GM08714 (cell line): ENCODE data around the gene TIGD6.
A peak's percentile ranks its signal among the peaks of the same experiment; 100 is the strongest.

Source experiments
- H3K4me3 ChIP-seq: fragments of 200-500 bp; sonication (Bioruptor generic); 2 replicates; pipeline ENCODE4 v1.5.1; 2014; ENCODE audit warnings: mild to moderate bottlenecking, low read length, inconsistent platforms
- ZNF274 ChIP-seq: IDR thresholded peaks from 2 replicates; pipeline ENCODE4 v1.6.1; 2012; ENCODE audit warnings: mild to moderate bottlenecking, low read depth, low read length

Gene TIGD6

DNA sequence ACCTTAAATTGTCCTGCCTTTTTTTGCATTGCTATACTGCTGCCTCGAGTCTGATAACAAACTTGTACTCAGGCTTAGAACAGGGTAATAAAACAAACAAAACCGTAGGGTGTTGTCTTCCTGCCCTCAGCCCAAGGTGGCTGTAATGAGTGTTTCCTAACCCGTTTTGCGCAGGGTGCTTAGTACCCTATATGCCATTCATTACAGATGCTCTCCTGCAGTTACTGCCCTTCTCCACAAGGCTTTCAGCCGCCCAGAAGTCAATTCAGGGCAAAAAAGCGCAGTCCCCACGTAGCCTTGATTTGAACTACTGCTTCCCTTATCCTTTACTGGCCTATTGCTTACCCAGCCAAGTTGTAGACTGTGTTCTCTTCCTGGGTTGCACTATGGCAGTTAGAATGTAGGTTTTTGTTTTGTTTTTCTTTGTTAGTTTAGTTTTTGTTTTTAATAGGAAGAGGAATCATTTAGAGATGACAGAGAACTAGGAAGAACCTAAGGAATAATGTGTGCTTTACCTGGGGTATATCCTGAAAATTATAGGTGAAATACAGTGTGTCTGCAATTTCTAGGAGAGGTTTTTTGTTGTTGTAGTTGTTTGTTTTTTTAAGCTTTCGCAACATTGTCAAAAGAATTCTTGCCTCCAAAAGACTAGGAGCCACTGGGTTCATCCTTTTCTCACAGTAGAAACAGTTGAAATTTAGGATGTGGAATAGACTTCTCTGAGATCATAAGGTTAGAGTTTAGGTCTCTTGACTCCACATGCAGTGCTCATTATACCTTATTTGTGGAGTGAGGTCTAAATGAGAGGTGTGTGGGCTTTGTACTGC is 1.4 kb upstream of the TIGD6 start:
- TF ChIP-seq ZNF274, result no peak
- H3K4me3 ChIP-seq, result peak overlapping the region; percentile 97

DNA sequence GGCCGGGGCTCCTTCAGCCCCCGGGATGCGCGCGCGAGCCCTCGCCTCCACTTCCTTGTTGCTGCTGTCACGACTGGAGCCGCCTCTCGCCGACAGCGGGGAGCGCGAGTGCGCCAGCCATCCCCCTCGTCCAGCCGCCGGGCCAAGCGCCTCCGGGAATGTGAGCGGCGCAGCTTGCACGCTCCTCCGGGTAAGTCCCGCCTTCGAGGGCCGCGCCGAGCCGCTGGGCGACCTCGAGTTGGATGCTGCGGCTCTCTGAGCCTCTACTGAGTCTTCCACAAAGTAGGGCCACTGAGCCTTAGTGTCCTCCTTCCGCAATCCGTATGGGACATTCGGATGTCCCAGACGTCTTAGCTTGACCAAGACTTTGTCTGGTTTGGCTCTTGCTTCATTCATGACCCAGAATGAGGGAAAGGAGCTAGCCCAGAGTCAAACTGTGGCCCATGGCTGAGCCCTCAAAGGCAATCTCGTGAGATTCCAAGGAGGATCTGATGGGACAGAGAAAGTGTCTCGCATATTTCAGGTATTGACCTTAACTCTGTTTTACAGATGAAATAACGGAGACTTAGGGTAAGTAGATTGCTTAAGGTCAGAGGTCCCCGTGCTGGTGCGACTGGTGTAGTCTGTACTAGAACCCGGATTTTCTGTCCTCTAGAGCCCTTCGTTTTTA is 671 bp upstream of the TIGD6 start:
- no peak for TF ChIP-seq ZNF274
- peak overlapping the region; percentile 97 for H3K4me3 ChIP-seq

DNA sequence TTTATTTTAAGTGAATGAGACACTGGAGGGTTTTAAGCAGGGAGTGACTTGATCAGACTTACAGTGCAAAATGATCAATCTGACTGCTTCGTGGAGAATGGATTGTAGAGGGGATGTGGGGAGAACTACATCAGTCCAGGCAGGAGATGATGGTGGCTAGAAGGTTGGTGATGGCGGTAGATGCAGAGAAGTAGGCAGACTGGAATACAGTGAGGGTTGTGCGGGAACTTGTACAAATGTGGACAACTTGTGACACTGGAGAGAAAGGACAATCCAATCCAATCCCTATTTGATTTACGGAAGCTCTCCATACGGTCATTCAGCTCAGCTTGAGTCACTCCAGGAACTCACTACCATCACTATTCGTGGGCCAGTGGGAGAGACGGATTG is 593 bp downstream of the TIGD6 start:
- TF ChIP-seq ZNF274, result no peak

DNA sequence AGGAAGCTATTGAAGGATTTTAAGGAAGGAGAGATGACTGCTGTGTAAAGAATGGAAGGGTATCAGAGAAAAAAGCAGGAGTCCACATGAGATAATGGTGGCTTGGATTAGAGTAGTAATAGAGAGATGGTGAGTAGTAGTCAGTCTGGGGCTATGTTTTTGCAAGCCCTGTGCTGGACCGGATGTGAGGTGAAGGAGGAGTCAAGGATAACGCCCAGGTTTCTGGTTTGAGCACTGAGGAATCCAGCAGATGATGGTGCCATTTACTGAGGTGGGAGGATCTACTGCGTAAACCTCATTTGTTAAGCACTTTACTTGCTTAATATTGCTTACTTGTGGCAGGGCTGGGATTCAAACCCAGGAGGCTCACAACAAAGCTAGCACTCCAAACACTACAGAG is 1.1 kb downstream of the TIGD6 start:
- no peak for TF ChIP-seq ZNF274
- peak overlapping the region; percentile 97 for H3K4me3 ChIP-seq

More for the DNA sequence above, 593 bp downstream of the TIGD6 start:
- peak overlapping the region; percentile 97 for H3K4me3 ChIP-seq

DNA sequence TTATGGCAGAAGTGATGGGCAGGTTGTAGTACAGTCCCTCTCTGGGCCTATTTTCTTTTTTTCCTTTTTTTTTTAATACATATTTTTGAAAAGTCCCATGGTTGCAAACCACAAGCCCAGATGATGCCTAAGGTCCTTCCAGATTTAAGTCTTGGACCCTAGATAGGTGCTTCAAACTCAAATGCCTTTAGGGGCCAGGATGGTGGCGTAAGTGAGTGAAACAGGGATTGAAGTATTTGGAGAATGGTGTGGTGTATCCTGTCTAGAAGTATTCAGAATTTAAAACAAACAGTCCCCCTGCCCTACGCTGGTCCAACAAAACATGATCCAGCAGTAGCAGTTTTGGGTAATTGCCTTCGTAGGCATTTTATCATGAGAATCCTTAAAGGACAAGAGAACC is 2.2 kb downstream of the TIGD6 start:
- TF ChIP-seq ZNF274, result no peak
- H3K4me3 ChIP-seq, result no peak overlapping the region

DNA sequence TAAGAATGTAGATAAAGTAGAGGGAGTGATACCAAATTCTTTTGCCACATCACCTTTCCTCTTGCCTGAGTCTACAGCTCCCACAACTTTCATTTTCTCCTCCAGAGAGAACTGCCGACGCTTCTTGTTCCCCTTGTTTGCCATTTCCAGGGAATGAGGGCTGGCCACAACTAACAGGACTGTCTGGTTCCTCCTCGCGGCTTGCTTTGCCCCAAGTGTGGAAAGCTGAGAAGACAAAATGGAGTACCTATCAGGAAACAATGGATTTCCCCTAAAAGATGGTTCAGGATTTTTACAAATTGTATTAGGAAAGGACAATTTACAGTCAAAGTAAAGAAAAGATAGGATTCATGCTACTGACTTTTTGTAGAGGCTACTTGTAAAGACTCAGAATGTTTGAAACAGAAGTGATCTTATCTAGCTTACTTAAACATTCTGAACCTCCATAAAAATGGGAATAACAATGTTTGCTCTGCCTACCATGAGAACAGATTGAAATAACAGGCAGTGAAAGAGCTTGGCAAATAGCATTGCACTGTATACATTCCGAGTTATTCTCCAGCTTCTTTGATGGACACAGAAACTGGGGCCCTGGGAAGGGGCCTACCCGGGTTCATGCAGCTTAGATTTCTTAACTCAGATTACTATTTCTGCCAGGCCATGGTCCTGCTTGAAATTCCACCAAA is 4.1 kb downstream of the TIGD6 start:
- H3K4me3 ChIP-seq, result no peak overlapping the region
- TF ChIP-seq ZNF274, result no peak

DNA sequence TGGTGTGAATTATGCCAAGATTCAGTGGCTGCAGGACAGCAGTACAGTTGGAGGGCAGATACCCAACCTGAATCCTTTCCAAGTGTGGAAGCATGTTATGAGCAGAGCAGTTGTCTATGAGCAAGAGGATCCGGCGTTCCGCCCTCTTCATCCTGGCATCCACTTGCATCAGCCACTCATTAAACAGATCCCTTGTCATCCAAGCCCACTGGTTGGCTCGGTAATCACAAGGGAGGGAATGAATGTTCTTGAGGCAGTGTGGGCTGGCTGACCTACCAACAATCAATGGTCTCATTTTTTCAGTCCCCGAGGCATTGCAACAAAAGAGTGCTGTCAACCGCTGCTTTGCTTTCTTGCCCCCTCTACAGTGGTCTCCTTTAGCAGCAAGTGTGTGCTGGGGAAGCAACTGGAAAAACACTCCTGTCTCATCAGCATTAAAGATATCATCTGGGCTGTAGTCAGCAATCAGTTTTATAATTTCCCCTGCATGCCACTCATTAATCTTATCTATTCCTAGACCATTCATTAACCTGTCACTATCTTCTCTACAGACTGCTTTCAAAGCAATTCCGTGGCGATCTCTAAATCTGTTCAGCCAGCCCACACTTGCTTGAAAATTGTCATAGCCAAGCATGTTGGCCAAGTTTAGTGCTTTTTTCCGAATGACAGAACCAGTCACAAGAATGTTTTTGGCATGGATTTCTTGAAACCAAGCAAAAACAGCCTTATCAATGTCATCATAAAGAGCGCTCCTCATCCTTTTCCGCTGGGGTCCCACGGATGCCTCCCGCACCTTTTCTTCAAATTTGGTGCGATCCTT is 4.9 kb downstream of the TIGD6 start:
- TF ChIP-seq ZNF274, result no peak

DNA sequence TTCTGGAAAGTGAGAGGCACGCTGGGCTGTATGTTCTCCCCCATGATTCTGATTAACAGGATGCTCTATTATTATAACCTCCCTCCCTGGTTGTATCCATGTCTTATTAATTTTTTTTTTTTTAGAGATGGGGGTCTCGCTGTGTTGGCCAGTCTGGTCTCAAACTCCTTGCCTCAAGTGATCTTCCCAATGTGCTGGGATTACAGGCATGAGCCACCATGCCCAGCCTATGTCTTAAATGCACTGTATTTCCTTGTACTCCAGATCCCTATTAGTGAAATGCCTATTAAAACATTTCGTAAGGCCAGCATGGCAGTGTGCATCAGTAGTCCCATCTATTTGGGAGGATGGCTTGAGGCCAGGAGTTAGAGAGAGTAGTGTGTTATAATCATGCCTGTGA is 7.0 kb downstream of the TIGD6 start:
- TF ChIP-seq ZNF274, result no peak
- no peak overlapping the region for H3K4me3 ChIP-seq

More for the DNA sequence above, 4.9 kb downstream of the TIGD6 start:
- H3K4me3 ChIP-seq, result no peak overlapping the region

DNA sequence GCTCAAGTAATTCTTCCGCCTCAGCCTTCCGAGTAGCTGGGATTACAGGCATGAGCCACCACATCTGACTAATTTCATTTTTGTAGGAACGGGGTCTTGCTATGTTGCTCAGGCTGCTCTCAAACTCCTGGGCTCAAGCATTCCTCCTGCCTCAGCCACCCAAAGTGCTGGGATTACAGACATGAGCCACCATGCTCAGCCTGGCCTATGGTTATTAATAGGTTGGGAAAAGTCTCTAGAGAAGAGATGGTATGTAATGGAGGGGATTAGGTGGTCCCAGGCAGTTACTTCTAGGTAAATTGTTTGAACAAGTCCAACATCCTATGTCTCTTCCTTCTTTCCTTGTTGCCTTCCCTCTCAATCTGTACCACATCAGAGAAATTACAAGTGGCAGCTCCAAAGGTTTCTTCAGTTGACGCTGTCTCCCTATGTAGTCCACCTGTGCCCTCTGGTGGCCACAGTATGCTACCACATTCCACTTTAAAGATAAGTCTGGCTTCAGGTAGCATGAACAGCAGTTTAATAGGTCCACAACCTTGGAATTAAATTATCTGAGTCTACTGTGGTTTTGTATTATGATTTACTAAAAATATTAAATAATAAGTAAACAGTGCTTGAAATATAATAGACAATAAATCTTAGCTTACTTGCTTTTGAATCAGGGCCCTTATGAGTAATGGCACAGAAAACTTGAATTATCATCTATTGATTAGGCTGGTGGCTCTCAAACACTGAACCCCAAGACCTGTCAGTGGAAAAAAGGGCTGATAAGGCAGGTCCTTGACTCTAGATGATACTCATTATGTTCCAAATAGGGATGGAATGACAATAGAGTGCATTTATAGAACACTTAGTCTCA is 9.7 kb downstream of the TIGD6 start:
- no peak for TF ChIP-seq ZNF274

DNA sequence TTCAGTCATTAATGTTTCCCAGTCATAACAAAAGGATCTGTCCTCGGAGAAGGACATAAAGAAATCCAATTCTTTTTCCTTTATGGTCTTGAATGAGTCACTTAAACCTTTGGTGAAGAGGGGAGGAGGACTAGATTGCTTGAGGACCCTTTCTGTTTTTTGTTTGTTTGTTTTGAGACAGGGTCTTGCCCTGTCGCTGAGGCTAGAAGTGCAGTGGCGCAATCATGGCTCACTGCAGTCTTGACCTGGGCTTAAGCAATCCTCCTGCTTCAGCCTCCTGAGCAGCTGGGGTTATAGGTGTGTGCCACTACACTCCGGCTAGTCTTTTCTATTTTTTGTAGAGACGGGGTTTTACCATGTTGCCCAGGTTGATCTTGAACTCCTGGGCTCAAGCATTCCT is 12.3 kb downstream of the TIGD6 start:
- no peak for TF ChIP-seq ZNF274
- H3K4me3 ChIP-seq, result no peak overlapping the region

More for the DNA sequence above, 9.7 kb downstream of the TIGD6 start:
- H3K4me3 ChIP-seq, result no peak overlapping the region

DNA sequence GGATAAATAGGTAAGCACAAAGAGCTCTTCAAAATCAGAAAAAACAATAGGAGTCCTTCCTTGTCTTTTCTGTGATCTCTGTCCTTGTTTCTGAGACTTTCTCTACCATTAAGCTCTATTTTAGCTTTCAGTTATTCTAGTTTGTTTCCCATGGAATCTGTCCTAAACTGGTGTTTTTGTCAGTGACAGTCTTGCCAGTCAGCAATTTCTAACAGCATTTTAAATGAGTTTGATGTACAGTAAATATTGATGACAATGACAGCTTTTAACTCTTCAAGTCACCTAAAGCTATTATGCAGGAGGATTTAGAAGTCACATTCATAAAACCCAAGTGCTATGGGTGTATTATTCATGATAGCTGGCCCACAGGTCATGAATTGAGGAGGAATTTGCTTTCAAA is 17.9 kb downstream of the TIGD6 start:
- no peak overlapping the region for H3K4me3 ChIP-seq
- no peak for TF ChIP-seq ZNF274

DNA sequence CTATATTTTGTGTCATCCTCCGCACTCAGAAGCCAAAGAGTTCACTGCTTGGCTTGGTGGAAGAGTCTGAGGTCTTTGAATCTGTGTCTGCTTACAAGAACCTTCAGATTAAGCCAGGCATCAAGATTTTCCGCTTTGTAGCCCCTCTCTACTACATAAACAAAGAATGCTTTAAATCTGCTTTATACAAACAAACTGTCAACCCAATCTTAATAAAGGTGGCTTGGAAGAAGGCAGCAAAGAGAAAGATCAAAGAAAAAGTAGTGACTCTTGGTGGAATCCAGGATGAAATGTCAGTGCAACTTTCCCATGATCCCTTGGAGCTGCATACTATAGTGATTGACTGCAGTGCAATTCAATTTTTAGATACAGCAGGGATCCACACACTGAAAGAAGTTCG is 19.2 kb downstream of the TIGD6 start:
- TF ChIP-seq ZNF274, result no peak
- H3K4me3 ChIP-seq, result no peak overlapping the region

DNA sequence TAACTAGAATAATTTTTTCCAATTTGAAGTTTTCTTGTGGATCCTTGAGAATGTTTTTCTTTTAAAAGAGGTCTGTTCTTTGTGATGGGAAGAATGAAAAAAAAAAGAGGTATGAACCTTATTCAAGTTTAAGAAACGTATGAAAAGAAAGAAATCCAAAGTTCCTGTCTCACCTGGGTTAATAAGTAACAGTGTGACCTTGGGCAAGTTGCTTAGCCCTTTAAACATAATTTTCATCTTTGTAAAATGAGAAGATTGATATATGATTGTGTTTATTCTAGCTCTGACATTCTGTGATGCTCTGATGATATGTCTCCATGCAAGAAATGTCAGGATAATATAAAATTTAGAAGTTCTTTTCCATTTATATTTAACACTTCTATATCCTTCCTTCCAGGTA is 20.6 kb downstream of the TIGD6 start:
- no peak overlapping the region for H3K4me3 ChIP-seq
- TF ChIP-seq ZNF274, result no peak
